ENCODE results near the gene GPR161. TPM values are rescaled to one million over a fixed set of nuclear protein-coding genes. Genes with fewer than 3 reads are reported as not detected.
"Not testable (repeated sequence)": the region's sequence is repeated elsewhere in the genome, so short reads cannot be mapped to it uniquely, and the experiment has no call there.

Gene GPR161
- total RNA-seq, 2 experiments from 2014 or later: 0.14 to 0.30 TPM

- no peak for DNase-seq
- Mint-ChIP-seq H3K27me3 (no peaks in the 10 kb centered on the region), H3K4me3 (no peak overlapping the region), H3K4me1 (no peaks in the 10 kb centered on the region), H3K36me3 (peaks cover 6% of the 10 kb centered on the region), H3K27ac (no peak overlapping the region), H3K9me3 (no peaks in the 10 kb centered on the region)
Measured at GRCh38 chr1:168069384-168069783, 67.3 kb downstream of the GPR161 start.

- H3K27me3 Mint-ChIP-seq: no peaks in the 10 kb centered on the region
- no peaks in the 10 kb centered on the region for H3K9me3 Mint-ChIP-seq
- no peak overlapping the region for H3K4me3 Mint-ChIP-seq
- no peaks in the 10 kb centered on the region for H3K4me1 Mint-ChIP-seq
- H3K36me3 Mint-ChIP-seq: no peaks in the 10 kb centered on the region
- H3K27ac Mint-ChIP-seq: no peak overlapping the region
- DNase-seq: no peak
Measured at GRCh38 chr1:168065506-168065905, 71.2 kb downstream of the GPR161 start.

- H3K4me3 Mint-ChIP-seq: no peak overlapping the region
- H3K9me3 Mint-ChIP-seq: no peaks in the 10 kb centered on the region
- H3K36me3 Mint-ChIP-seq: no peaks in the 10 kb centered on the region
Measured at GRCh38 chr1:168064216-168064615, 72.5 kb downstream of the GPR161 start.

GRCh38 chr1:168057921-168058320, 78.8 kb downstream of the GPR161 start:
- H3K27me3 Mint-ChIP-seq: no peaks in the 10 kb centered on the region
- no peak overlapping the region for H3K27ac Mint-ChIP-seq
- H3K4me1 Mint-ChIP-seq: peaks cover 3% of the 10 kb centered on the region
- no peak for DNase-seq
- no peak overlapping the region for H3K4me3 Mint-ChIP-seq
- H3K36me3 Mint-ChIP-seq: peaks cover 4% of the 10 kb centered on the region
- no peaks in the 10 kb centered on the region for H3K9me3 Mint-ChIP-seq

More at GRCh38 chr1:168064216-168064615, 72.5 kb downstream of the GPR161 start:
- Mint-ChIP-seq H3K27me3 (no peaks in the 10 kb centered on the region), H3K27ac (no peak overlapping the region), H3K4me1 (no peaks in the 10 kb centered on the region)
- no peak for DNase-seq

- Mint-ChIP-seq H3K4me1 (peaks cover 3% of the 10 kb centered on the region), H3K27me3 (no peaks in the 10 kb centered on the region), H3K4me3 (no peak overlapping the region), H3K36me3 (peaks cover 4% of the 10 kb centered on the region), H3K9me3 (no peaks in the 10 kb centered on the region), H3K27ac (no peak overlapping the region)
- DNase-seq: no peak
Measured at GRCh38 chr1:168057355-168057754, 79.4 kb downstream of the GPR161 start.

- not testable (repeated sequence) for H3K36me3 Mint-ChIP-seq, H3K4me3 Mint-ChIP-seq, H3K4me1 Mint-ChIP-seq, H3K27me3 Mint-ChIP-seq, H3K9me3 Mint-ChIP-seq, H3K27ac Mint-ChIP-seq, DNase-seq
Measured at GRCh38 chr1:168056152-168056551, 80.6 kb downstream of the GPR161 start.

GRCh38 chr1:168054117-168054516, 82.6 kb downstream of the GPR161 start:
- Mint-ChIP-seq H3K27me3 (no peaks in the 10 kb centered on the region), H3K9me3 (no peaks in the 10 kb centered on the region), H3K27ac (no peak overlapping the region), H3K4me3 (no peak overlapping the region), H3K4me1 (peaks cover 3% of the 10 kb centered on the region), H3K36me3 (peaks cover 10% of the 10 kb centered on the region)
- no peak for DNase-seq

- H3K9me3 Mint-ChIP-seq: no peaks in the 10 kb centered on the region
- no peaks in the 10 kb centered on the region for H3K27me3 Mint-ChIP-seq
- H3K36me3 Mint-ChIP-seq: peaks cover 10% of the 10 kb centered on the region
- no peak overlapping the region for H3K4me3 Mint-ChIP-seq
- DNase-seq: no peak
- no peak overlapping the region for H3K27ac Mint-ChIP-seq
- peaks cover 3% of the 10 kb centered on the region for H3K4me1 Mint-ChIP-seq
Measured at GRCh38 chr1:168053681-168054080, 83.0 kb downstream of the GPR161 start.

GRCh38 chr1:168050880-168051279, 85.8 kb downstream of the GPR161 start:
- peaks cover 3% of the 10 kb centered on the region for H3K4me1 Mint-ChIP-seq
- peaks cover 12% of the 10 kb centered on the region for H3K36me3 Mint-ChIP-seq
- H3K27ac Mint-ChIP-seq: no peak overlapping the region
- no peak overlapping the region for H3K4me3 Mint-ChIP-seq
- no peak for DNase-seq
- no peaks in the 10 kb centered on the region for H3K9me3 Mint-ChIP-seq
- H3K27me3 Mint-ChIP-seq: no peaks in the 10 kb centered on the region

- DNase-seq: no peak
- Mint-ChIP-seq H3K27ac (no peak overlapping the region), H3K27me3 (no peaks in the 10 kb centered on the region), H3K4me1 (peaks cover 3% of the 10 kb centered on the region), H3K36me3 (peaks cover 9% of the 10 kb centered on the region), H3K9me3 (no peaks in the 10 kb centered on the region), H3K4me3 (no peak overlapping the region)
Measured at GRCh38 chr1:168050307-168050706, 86.4 kb downstream of the GPR161 start.

GRCh38 chr1:168045311-168045710, 91.4 kb downstream of the GPR161 start:
- H3K27me3 Mint-ChIP-seq: no peaks in the 10 kb centered on the region

GRCh38 chr1:168042362-168042761, 94.4 kb downstream of the GPR161 start:
- no peak overlapping the region for H3K4me3 Mint-ChIP-seq
- H3K36me3 Mint-ChIP-seq: peaks cover 12% of the 10 kb centered on the region
- no peaks in the 10 kb centered on the region for H3K4me1 Mint-ChIP-seq
- H3K9me3 Mint-ChIP-seq: no peaks in the 10 kb centered on the region
- no peak for DNase-seq
- H3K27ac Mint-ChIP-seq: no peak overlapping the region
- no peaks in the 10 kb centered on the region for H3K27me3 Mint-ChIP-seq

More at GRCh38 chr1:168045311-168045710, 91.4 kb downstream of the GPR161 start:
- Mint-ChIP-seq H3K36me3 (peaks cover 12% of the 10 kb centered on the region), H3K27ac (no peak overlapping the region), H3K4me1 (no peaks in the 10 kb centered on the region), H3K9me3 (no peaks in the 10 kb centered on the region), H3K4me3 (no peak overlapping the region)
- DNase-seq: no peak

- Mint-ChIP-seq H3K36me3 (peaks cover 4% of the 10 kb centered on the region), H3K27me3 (no peaks in the 10 kb centered on the region), H3K4me1 (no peaks in the 10 kb centered on the region), H3K4me3 (no peak overlapping the region), H3K9me3 (no peaks in the 10 kb centered on the region), H3K27ac (no peak overlapping the region)
- DNase-seq: no peak
Measured at GRCh38 chr1:168035345-168035744, 101.4 kb downstream of the GPR161 start.

GRCh38 chr1:168032029-168032428, 104.7 kb downstream of the GPR161 start:
- DNase-seq: no peak
- Mint-ChIP-seq H3K27ac (no peak overlapping the region), H3K9me3 (no peaks in the 10 kb centered on the region), H3K4me3 (no peak overlapping the region), H3K36me3 (peaks cover 1% of the 10 kb centered on the region), H3K27me3 (no peaks in the 10 kb centered on the region), H3K4me1 (no peaks in the 10 kb centered on the region)

- DNase-seq: no peak
- H3K4me3 Mint-ChIP-seq: no peak overlapping the region
- H3K36me3 Mint-ChIP-seq: peaks cover 1% of the 10 kb centered on the region
- no peaks in the 10 kb centered on the region for H3K9me3 Mint-ChIP-seq
- no peak overlapping the region for H3K27ac Mint-ChIP-seq
- no peaks in the 10 kb centered on the region for H3K27me3 Mint-ChIP-seq
- no peaks in the 10 kb centered on the region for H3K4me1 Mint-ChIP-seq
Measured at GRCh38 chr1:168031627-168032026, 105.1 kb downstream of the GPR161 start.

- H3K9me3 Mint-ChIP-seq: no peaks in the 10 kb centered on the region
Measured at GRCh38 chr1:168031198-168031597, 105.5 kb downstream of the GPR161 start.

More at GRCh38 chr1:168031198-168031597, 105.5 kb downstream of the GPR161 start:
- no peak overlapping the region for H3K4me3 Mint-ChIP-seq
- H3K27ac Mint-ChIP-seq: no peak overlapping the region
- no peak for DNase-seq
- no peaks in the 10 kb centered on the region for H3K27me3 Mint-ChIP-seq
- H3K4me1 Mint-ChIP-seq: no peaks in the 10 kb centered on the region
- H3K36me3 Mint-ChIP-seq: peaks cover 1% of the 10 kb centered on the region

Data from activated naive CD8-positive, alpha-beta T cell treated with anti-CD3 and anti-CD28 coated beads for 36 hours (primary cell).